Lower leg skin (tissue), 4 donors: ENCODE data around the gene GABRG3. TPM values are rescaled to one million over a fixed set of nuclear protein-coding genes. Genes with fewer than 3 reads are reported as not detected.

Source experiments
- DNase-seq, 2 donors: peaks; one replicate each; pipeline ENCODE4 v3.0.0-alpha.2; 2019; ENCODE audit warnings: low spot score in 2 of 2
- H3K4me3 ChIP-seq: fragments of 200-600 bp; sonication (generic); 2 replicates; pipeline ENCODE4 v1.5.1; 2017; ENCODE audit warnings: mild to moderate bottlenecking, low read depth; ENCODE audit not compliant: poor library complexity, severe bottlenecking
- CTCF ChIP-seq, 3 donors: fragments of 450-650 bp; IDR thresholded peaks; one replicate each; pipeline ENCODE4 v1.5.1; 2016; ENCODE audit warnings: antibody characterized with exemption in 3 of 3, mild to moderate bottlenecking in 3 of 3, moderate library complexity in 2 of 3
- POLR2A ChIP-seq, 2 donors: fragments of 450-650 bp; IDR thresholded peaks; one replicate each; pipeline ENCODE4 v1.6.1; 2016 to 2017; ENCODE audit warnings: antibody characterized with exemption in 2 of 2, mild to moderate bottlenecking in 1 of 2, moderate library complexity in 1 of 2
- WGBS, 2 donors: methylation state at CpG; one replicate each; pipeline ENCODE4 v1.1.5; 2018; 5-methylcytosine and 5-hydroxymethylcytosine counted together
- intact Hi-C: fragments of 100-400 bp; cut with DNase I; formaldehyde crosslinking; loops from one replicate; pipeline ENCODE4 v1.15.0; 2023; ENCODE audit warnings: low total_unique reads
- total RNA-seq, 4 donors: library from RNA; depleted of rRNA; stranded (reverse); fragments of >200 nt; gene quantifications; one replicate each; pipeline ENCODE4 v1.1.0, GENCODE V29; 2016

Gene GABRG3
- total RNA-seq, 4 donors from 2014 or later = 0.12 to 0.49 (median 0.25) TPM

- DNase-seq = no peak
- 8 to 16% methylated on average over 15 to 40 of the region's 72 CpGs for WGBS, 2 donors
- intact Hi-C loops = no loop called here
These were observed 464 bp downstream of the GABRG3 start for GRCh38 chr15:26971271-26972018.

GRCh38 chr15:26972636-26973035, 1.7 kb downstream of the GABRG3 start:
- intact Hi-C loops = no loop called here
- DNase-seq = no peak
- no peak overlapping the region for H3K4me3 ChIP-seq
- WGBS, 2 donors = 20 to 42% methylated on average over 2 of the region's 2 CpGs
- TF ChIP-seq POLR2A (IDR thresholded peaks at IDR 0.05) (no peak), CTCF (IDR thresholded peaks at IDR 0.05) (no peak)

More at GRCh38 chr15:26971271-26972018, 464 bp downstream of the GABRG3 start:
- H3K4me3 ChIP-seq = no peak overlapping the region
- TF ChIP-seq POLR2A (IDR thresholded peaks at IDR 0.05) (no peak), CTCF (IDR thresholded peaks at IDR 0.05) (no peak)

- no peak for TF ChIP-seq POLR2A (IDR thresholded peaks at IDR 0.05)
- no peak for TF ChIP-seq CTCF (IDR thresholded peaks at IDR 0.05)
- 26 to 35% methylated on average over 9 of the region's 9 CpGs for WGBS, 2 donors
- no peak for DNase-seq
- intact Hi-C loops = no loop called here
- no peak overlapping the region for H3K4me3 ChIP-seq
These were observed 3.3 kb downstream of the GABRG3 start for GRCh38 chr15:26974120-26974780.

- DNase-seq = no peak
- no peak overlapping the region for H3K4me3 ChIP-seq
- 80 to 83% methylated on average over 4 of the region's 4 CpGs for WGBS, 2 donors
- intact Hi-C loops = no loop called here
- TF ChIP-seq CTCF (IDR thresholded peaks at IDR 0.05) (no peak), POLR2A (IDR thresholded peaks at IDR 0.05) (no peak)
These were observed 10.5 kb downstream of the GABRG3 start for GRCh38 chr15:26981492-26981891.

- intact Hi-C loops = no loop called here
These were observed 12.8 kb downstream of the GABRG3 start for GRCh38 chr15:26983822-26984221.

More at GRCh38 chr15:26983822-26984221, 12.8 kb downstream of the GABRG3 start:
- H3K4me3 ChIP-seq = no peak overlapping the region
- DNase-seq = no peak
- no peak for TF ChIP-seq CTCF (IDR thresholded peaks at IDR 0.05)
- no peak for TF ChIP-seq POLR2A (IDR thresholded peaks at IDR 0.05)
- 89 to 94% methylated on average over 8 of the region's 8 CpGs for WGBS, 2 donors
